ENCODE data around the gene SMARCA1.

Gene SMARCA1

GRCh38 chrX:129534816-129535578 lies 11.7 kb upstream of the SMARCA1 start:
- no peaks in the 10 kb centered on the region for H3K36me3 ChIP-seq
- no peak overlapping the region for H3K4me3 ChIP-seq (ENCODE audit: low read depth, low read length)
- no peak for TF ChIP-seq CTCF (IDR thresholded peaks at IDR 0.05; ENCODE audit: low read depth, low read length)
- no peak overlapping the region for H3K27ac ChIP-seq
- no peaks in the 10 kb centered on the region for H3K9me3 ChIP-seq (ENCODE audit: severe bottlenecking)
- H3K27me3 ChIP-seq (ENCODE audit: insufficient read depth, low read depth, severe bottlenecking), result peaks cover 10% of the 10 kb centered on the region
- DNase-seq, result no peak

GRCh38 chrX:129531132-129531531 lies 7.8 kb upstream of the SMARCA1 start:
- H3K4me3 ChIP-seq (ENCODE audit: low read depth, low read length), result no peak overlapping the region
- no peak overlapping the region for H3K27ac ChIP-seq
- H3K36me3 ChIP-seq, result no peaks in the 10 kb centered on the region
- peaks cover 2% of the 10 kb centered on the region for H3K27me3 ChIP-seq (ENCODE audit: insufficient read depth, low read depth, severe bottlenecking)
- DNase-seq, result no peak
- TF ChIP-seq CTCF (IDR thresholded peaks at IDR 0.05; ENCODE audit: low read depth, low read length), result no peak
- no peaks in the 10 kb centered on the region for H3K9me3 ChIP-seq (ENCODE audit: severe bottlenecking)

DNA sequence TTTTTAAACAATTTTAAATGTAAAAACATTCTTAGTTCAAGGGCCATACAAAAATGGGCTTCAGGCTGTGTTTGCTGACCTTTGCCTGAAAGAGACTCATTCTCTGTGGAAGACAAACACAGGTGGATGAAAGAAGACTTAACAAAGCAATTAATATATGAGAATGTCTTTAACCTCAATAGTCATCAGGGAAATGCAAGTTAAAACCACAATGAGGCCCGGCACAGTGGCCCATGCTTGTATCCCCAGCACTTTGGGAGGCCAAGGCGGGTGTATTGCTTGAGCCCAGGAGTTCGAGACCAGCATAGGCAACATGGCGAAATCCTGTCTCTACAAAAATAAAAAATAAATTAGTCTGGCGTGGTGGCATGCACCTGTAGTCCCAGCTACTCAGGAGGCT lies 7.1 kb upstream of the SMARCA1 start:
- TF ChIP-seq CTCF (IDR thresholded peaks at IDR 0.05; ENCODE audit: low read depth, low read length), result no peak
- Histone ChIP-seq H3K27ac (no peak overlapping the region), H3K9me3 (ENCODE audit: severe bottlenecking) (no peaks in the 10 kb centered on the region), H3K36me3 (no peaks in the 10 kb centered on the region), H3K4me3 (ENCODE audit: low read depth, low read length) (no peak overlapping the region), H3K27me3 (ENCODE audit: insufficient read depth, low read depth, severe bottlenecking) (peaks cover 2% of the 10 kb centered on the region)
- no peak for DNase-seq

DNA sequence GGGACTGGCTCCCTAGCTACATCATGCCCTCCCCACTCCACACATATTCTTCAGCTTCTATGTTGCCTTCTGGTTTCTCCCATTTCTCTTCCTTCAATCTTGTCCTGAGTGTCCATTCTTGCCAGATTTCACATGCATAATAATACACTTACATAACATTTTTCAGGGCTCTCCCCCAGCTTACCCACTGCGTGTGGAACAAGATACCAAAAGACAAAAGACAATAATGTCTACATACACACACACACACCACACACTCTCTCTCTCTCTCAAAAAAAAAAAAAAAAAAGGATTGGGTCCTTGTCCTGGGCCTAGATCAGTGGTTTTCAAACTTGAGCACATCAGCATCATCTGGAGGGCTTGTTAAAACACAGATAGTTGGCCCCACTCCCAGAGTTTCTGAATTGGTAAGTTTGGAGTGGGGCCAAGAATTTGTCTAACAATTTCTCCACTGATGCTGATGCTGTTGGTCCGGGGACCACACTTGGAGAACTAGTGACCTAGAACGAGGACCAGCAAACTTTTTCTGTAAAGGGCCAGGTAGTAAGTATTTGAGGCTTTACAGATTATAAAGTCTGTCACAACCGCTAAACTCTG lies 6.5 kb upstream of the SMARCA1 start:
- TF ChIP-seq CTCF (IDR thresholded peaks at IDR 0.05; ENCODE audit: low read depth, low read length), result no peak
- DNase-seq, result no peak
- no peak overlapping the region for H3K27ac ChIP-seq
- no peaks in the 10 kb centered on the region for H3K36me3 ChIP-seq
- no peak overlapping the region for H3K4me3 ChIP-seq (ENCODE audit: low read depth, low read length)
- H3K27me3 ChIP-seq (ENCODE audit: insufficient read depth, low read depth, severe bottlenecking), result peaks cover 2% of the 10 kb centered on the region
- no peaks in the 10 kb centered on the region for H3K9me3 ChIP-seq (ENCODE audit: severe bottlenecking)

DNA sequence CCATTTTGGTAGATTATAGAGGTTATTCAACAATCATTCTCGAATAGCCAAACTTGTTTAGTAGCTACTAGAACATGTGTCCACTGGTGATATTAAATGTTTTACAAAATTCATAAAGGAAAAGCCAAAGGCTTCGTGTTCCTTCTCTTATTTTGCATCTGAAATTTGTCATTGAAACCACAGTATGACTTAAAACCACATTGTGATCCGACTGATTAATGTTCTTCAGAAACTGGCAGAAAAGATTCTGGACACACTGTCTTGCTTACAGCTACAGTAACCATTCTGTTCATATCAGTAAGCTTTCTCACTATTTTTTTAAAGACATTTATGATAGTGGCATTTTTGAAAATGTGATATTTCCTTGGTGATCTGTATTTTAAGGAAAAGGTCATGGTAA lies 2.6 kb upstream of the SMARCA1 start:
- no peak for DNase-seq
- peaks cover 8% of the 10 kb centered on the region for H3K27me3 ChIP-seq (ENCODE audit: insufficient read depth, low read depth, severe bottlenecking)
- no peak for TF ChIP-seq CTCF (IDR thresholded peaks at IDR 0.05; ENCODE audit: low read depth, low read length)

More for the DNA sequence above, 2.6 kb upstream of the SMARCA1 start:
- no peak overlapping the region for H3K27ac ChIP-seq
- H3K9me3 ChIP-seq (ENCODE audit: severe bottlenecking), result no peaks in the 10 kb centered on the region
- no peaks in the 10 kb centered on the region for H3K36me3 ChIP-seq
- H3K4me3 ChIP-seq (ENCODE audit: low read depth, low read length), result no peak overlapping the region

All from WERI-Rb-1 (cell line).